ENCODE data around the gene LCN6.
A peak's percentile ranks its signal among the peaks of the same experiment; 100 is the strongest.

LCN6 gene

DNA sequence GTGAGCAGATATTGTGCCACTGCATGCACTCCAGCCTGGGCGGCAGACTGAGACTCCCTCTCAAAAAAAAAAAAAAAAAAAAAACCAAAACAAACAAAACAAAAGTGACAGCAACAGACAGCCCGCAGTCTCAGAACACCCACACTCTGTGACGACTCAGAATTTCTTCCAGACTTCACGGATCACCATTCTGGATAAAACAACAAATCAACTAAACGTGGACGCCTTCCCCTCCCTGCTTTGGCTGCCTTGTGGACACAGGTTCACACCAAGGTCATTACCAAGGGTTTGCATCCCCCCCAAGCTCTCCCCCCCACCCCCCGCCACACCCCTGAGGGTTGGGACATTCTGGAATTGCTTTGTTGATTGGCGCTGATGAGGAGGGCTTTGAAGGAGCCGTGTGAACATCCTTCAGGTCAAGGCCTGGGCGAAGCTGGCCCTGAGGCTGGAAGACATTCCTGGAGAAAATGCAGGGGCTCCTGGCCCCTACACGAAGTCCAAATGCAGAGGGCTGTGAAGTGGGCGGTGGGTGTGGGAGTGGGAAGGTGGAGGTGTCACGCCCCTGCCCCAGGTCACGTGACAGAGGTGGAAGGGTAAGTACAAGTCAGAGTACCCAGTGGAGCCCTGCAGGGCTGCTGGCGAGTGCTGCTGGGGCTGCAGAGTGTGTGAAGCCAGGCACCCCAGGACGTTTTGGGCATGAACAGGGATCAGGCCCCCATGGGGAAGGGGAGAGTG is 15.7 kb downstream of the LCN6 start:
- H3K27ac ChIP-seq (ENCODE audit: low read depth, low read length) = no peak overlapping the region
- no peak overlapping the region for H3K23ac ChIP-seq (ENCODE audit: low read length)
- H3K79me2 ChIP-seq (ENCODE audit: control insufficient read depth, insufficient read depth, low read length, poor library complexity) = peaks cover 7% of the 10 kb centered on the region
- no peak overlapping the region for H3K4me3 ChIP-seq (ENCODE audit: low read depth, low read length)
- H3K4me2 ChIP-seq (ENCODE audit: low read length) = no peak overlapping the region
- H4K8ac ChIP-seq (ENCODE audit: low read depth, low read length) = no peak overlapping the region
- no CpG with 5 or more reads among the region's 16 CpGs for WGBS (ENCODE audit: extremely low coverage, insufficient coverage, insufficient read length)
- peaks cover 6% of the 10 kb centered on the region for H3K9me3 ChIP-seq (ENCODE audit: insufficient read depth, low read depth, low read length)
- no peak overlapping the region for H3K9ac ChIP-seq (ENCODE audit: low read length)
- H2BK120ac ChIP-seq (ENCODE audit: insufficient read depth, low read length, poor library complexity) = no peak overlapping the region
- H4K12ac ChIP-seq (ENCODE audit: low read depth, low read length) = no peak overlapping the region
- peaks cover 10% of the 10 kb centered on the region for H3K79me1 ChIP-seq (ENCODE audit: low read length)
- no peak overlapping the region for H3K4ac ChIP-seq (ENCODE audit: low read depth, low read length)
- H3K14ac ChIP-seq (ENCODE audit: low read length) = no peak overlapping the region
- DNase-seq = no peak
- no peak overlapping the region for H2AK5ac ChIP-seq (ENCODE audit: low read length)
- no peak overlapping the region for H3K18ac ChIP-seq (ENCODE audit: low read length)
- H3K36me3 ChIP-seq (ENCODE audit: control insufficient read depth in 1 of 2, insufficient read depth in 2 of 2, low read length in 2 of 2) = no peaks in the 10 kb centered on the region
- no peak overlapping the region for H2BK5ac ChIP-seq (ENCODE audit: low read depth, low read length, poor library complexity)
- H2AFZ ChIP-seq (ENCODE audit: insufficient read depth, low read length, poor library complexity) = no peak overlapping the region
- H3K27me3 ChIP-seq (ENCODE audit: insufficient read depth, low read length) = no peaks in the 10 kb centered on the region
- peaks cover 0 to 7% of the 10 kb centered on the region in 2 experiments for H3K4me1 ChIP-seq (ENCODE audit: control insufficient read depth in 1 of 2, insufficient read depth in 2 of 2, low read length in 2 of 2)
- no peak overlapping the region for H2BK12ac ChIP-seq (ENCODE audit: low read length)
- no peak overlapping the region for H4K91ac ChIP-seq (ENCODE audit: low read depth, low read length)

GRCh38 chr9:136729926-136730325 is 18.4 kb downstream of the LCN6 start:
- Histone ChIP-seq H4K12ac (ENCODE audit: low read depth, low read length) (no peak overlapping the region), H3K4me1 (ENCODE audit: control insufficient read depth in 1 of 2, insufficient read depth in 2 of 2, low read length in 2 of 2) (peaks cover 14 to 18% of the 10 kb centered on the region in 2 experiments), H3K4me3 (ENCODE audit: low read depth, low read length) (no peak overlapping the region), H4K91ac (ENCODE audit: low read depth, low read length) (no peak overlapping the region), H3K36me3 (ENCODE audit: control insufficient read depth in 1 of 2, insufficient read depth in 2 of 2, low read length in 2 of 2) (peaks cover 15 to 16% of the 10 kb centered on the region in 2 experiments), H2BK12ac (ENCODE audit: low read length) (no peak overlapping the region), H3K27ac (ENCODE audit: low read depth, low read length) (no peak overlapping the region), H4K8ac (ENCODE audit: low read depth, low read length) (no peak overlapping the region), H2BK5ac (ENCODE audit: low read depth, low read length, poor library complexity) (no peak overlapping the region), H3K23ac (ENCODE audit: low read length) (no peak overlapping the region), H3K14ac (ENCODE audit: low read length) (no peak overlapping the region), H3K79me2 (ENCODE audit: control insufficient read depth, insufficient read depth, low read length, poor library complexity) (peaks cover 12% of the 10 kb centered on the region), H2AFZ (ENCODE audit: insufficient read depth, low read length, poor library complexity) (no peak overlapping the region), H3K9ac (ENCODE audit: low read length) (no peak overlapping the region), H2BK120ac (ENCODE audit: insufficient read depth, low read length, poor library complexity) (no peak overlapping the region), H3K27me3 (ENCODE audit: insufficient read depth, low read length) (no peaks in the 10 kb centered on the region), H3K18ac (ENCODE audit: low read length) (no peak overlapping the region), H3K79me1 (ENCODE audit: low read length) (peaks cover 19% of the 10 kb centered on the region), H3K4me2 (ENCODE audit: low read length) (no peak overlapping the region), H3K9me3 (ENCODE audit: insufficient read depth, low read depth, low read length) (peaks cover 3% of the 10 kb centered on the region), H3K4ac (ENCODE audit: low read depth, low read length) (no peak overlapping the region), H2AK5ac (ENCODE audit: low read length) (no peak overlapping the region)
- no peak for DNase-seq
- WGBS (ENCODE audit: extremely low coverage, insufficient coverage, insufficient read length) = no CpG with 5 or more reads among the region's 8 CpGs

DNA sequence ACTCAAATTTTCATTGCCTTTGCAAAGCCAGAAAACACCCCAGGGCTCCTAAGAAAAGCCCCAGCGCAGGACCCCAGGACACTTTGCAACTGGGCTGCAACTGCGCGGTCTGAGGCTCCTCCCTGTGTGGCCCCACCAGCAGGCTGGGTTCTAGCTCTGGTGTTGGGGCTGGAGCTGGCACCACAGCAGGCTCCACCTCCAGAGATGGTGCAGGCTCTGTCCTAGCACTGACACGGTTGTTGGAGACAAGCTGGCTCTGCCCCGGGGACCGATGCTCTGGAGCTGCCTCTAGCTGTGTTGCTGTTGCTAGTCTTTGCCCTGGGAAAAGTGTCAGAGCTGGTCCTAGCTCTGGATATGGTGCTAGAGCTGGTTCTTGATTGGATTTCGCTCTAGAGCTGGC is 19.2 kb downstream of the LCN6 start:
- DNase-seq = no peak
- Histone ChIP-seq H3K4me2 (ENCODE audit: low read length) (peak overlapping the region; percentile 93), H2BK5ac (ENCODE audit: low read depth, low read length, poor library complexity) (no peak overlapping the region), H4K8ac (ENCODE audit: low read depth, low read length) (no peak overlapping the region), H3K27ac (ENCODE audit: low read depth, low read length) (no peak overlapping the region), H2BK12ac (ENCODE audit: low read length) (no peak overlapping the region), H3K23ac (ENCODE audit: low read length) (no peak overlapping the region), H3K79me2 (ENCODE audit: control insufficient read depth, insufficient read depth, low read length, poor library complexity) (peaks cover 12% of the 10 kb centered on the region), H3K4ac (ENCODE audit: low read depth, low read length) (no peak overlapping the region), H3K18ac (ENCODE audit: low read length) (no peak overlapping the region), H2AFZ (ENCODE audit: insufficient read depth, low read length, poor library complexity) (no peak overlapping the region), H3K27me3 (ENCODE audit: insufficient read depth, low read length) (no peaks in the 10 kb centered on the region), H3K9ac (ENCODE audit: low read length) (no peak overlapping the region), H3K79me1 (ENCODE audit: low read length) (peaks cover 19% of the 10 kb centered on the region), H4K12ac (ENCODE audit: low read depth, low read length) (no peak overlapping the region), H3K9me3 (ENCODE audit: insufficient read depth, low read depth, low read length) (peaks cover 3% of the 10 kb centered on the region), H4K91ac (ENCODE audit: low read depth, low read length) (no peak overlapping the region), H3K4me3 (ENCODE audit: low read depth, low read length) (no peak overlapping the region), H2AK5ac (ENCODE audit: low read length) (no peak overlapping the region), H2BK120ac (ENCODE audit: insufficient read depth, low read length, poor library complexity) (no peak overlapping the region), H3K14ac (ENCODE audit: low read length) (no peak overlapping the region), H3K36me3 (ENCODE audit: control insufficient read depth in 1 of 2, insufficient read depth in 2 of 2, low read length in 2 of 2) (peaks cover 22% of the 10 kb centered on the region in 2 experiments), H3K4me1 (ENCODE audit: control insufficient read depth in 1 of 2, insufficient read depth in 2 of 2, low read length in 2 of 2) (peaks cover 14 to 18% of the 10 kb centered on the region in 2 experiments)
- no CpG with 5 or more reads among the region's 7 CpGs for WGBS (ENCODE audit: extremely low coverage, insufficient coverage, insufficient read length)

DNA sequence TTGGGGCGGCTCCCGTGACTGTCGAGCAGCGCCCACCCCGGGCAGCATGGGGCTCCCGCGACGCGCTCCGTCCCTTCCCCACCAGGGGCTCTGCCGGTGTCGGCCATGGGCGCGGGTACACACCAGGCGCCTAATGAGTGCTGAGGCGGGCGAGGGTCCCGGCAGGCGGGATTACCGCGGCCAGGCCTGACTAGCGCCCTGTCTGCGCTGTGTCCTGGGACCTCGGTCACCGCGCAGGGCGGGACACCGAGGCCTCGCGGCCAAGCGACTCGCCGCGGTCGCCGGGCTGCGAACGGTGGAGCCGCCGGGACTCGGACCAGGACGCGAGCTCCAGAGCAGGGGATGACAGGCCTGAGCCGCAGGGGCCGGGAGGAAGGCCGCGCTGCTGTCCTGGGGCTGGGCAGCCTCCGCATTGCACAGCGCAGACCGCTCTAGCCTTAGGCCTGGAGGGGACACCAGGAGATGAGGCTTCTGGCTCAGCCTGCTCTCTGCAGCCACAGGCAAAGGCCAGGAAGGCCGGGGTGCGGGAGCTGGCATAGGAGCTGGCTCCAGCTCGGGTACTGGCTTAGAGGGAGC is 19.7 kb downstream of the LCN6 start:
- Histone ChIP-seq H3K27me3 (ENCODE audit: insufficient read depth, low read length) (no peaks in the 10 kb centered on the region), H3K27ac (ENCODE audit: low read depth, low read length) (no peak overlapping the region), H3K23ac (ENCODE audit: low read length) (no peak overlapping the region), H3K9me3 (ENCODE audit: insufficient read depth, low read depth, low read length) (peaks cover 3% of the 10 kb centered on the region), H3K4ac (ENCODE audit: low read depth, low read length) (peak overlapping the region; percentile 82), H3K18ac (ENCODE audit: low read length) (peak overlapping the region; percentile 83), H3K4me1 (ENCODE audit: control insufficient read depth in 1 of 2, insufficient read depth in 2 of 2, low read length in 2 of 2) (peaks cover 14 to 18% of the 10 kb centered on the region in 2 experiments), H4K91ac (ENCODE audit: low read depth, low read length) (peak overlapping the region; percentile 89), H3K4me2 (ENCODE audit: low read length) (peak overlapping the region; percentile 93), H3K79me2 (ENCODE audit: control insufficient read depth, insufficient read depth, low read length, poor library complexity) (peaks cover 12% of the 10 kb centered on the region), H3K36me3 (ENCODE audit: control insufficient read depth in 1 of 2, insufficient read depth in 2 of 2, low read length in 2 of 2) (peaks cover 27 to 28% of the 10 kb centered on the region in 2 experiments), H2BK120ac (ENCODE audit: insufficient read depth, low read length, poor library complexity) (peak overlapping the region; percentile 87), H2BK12ac (ENCODE audit: low read length) (peak overlapping the region; percentile 11), H3K9ac (ENCODE audit: low read length) (peak overlapping the region; percentile 62), H2AK5ac (ENCODE audit: low read length) (peak overlapping the region; percentile 45), H3K4me3 (ENCODE audit: low read depth, low read length) (peak overlapping the region; percentile 94), H4K12ac (ENCODE audit: low read depth, low read length) (peak overlapping the region; percentile 97), H3K79me1 (ENCODE audit: low read length) (peaks cover 19% of the 10 kb centered on the region), H2BK5ac (ENCODE audit: low read depth, low read length, poor library complexity) (peak overlapping the region; percentile 55), H4K8ac (ENCODE audit: low read depth, low read length) (peak overlapping the region; percentile 94), H2AFZ (ENCODE audit: insufficient read depth, low read length, poor library complexity) (peak overlapping the region; percentile 89), H3K14ac (ENCODE audit: low read length) (peak overlapping the region; percentile 94)
- no CpG with 5 or more reads among the region's 53 CpGs for WGBS (ENCODE audit: extremely low coverage, insufficient coverage, insufficient read length)
- DNase-seq = peak in 1 of 2 donors; percentile 44
